HepG2 (cell line): ENCODE data around the gene CLCN1. TPM values are rescaled to one million over a fixed set of nuclear protein-coding genes. Genes with fewer than 3 reads are reported as not detected.

Experiments
- CREBL2 ChIP-seq: sonication (generic); formaldehyde crosslinking; IDR thresholded peaks from 2 replicates; pipeline ENCODE4 v1.8.1; 2023; ENCODE audit warnings: missing genetic modification reagents, mild to moderate bottlenecking, borderline replicate concordance
- DDIT3 ChIP-seq: sonication (generic); formaldehyde crosslinking; IDR thresholded peaks from 2 replicates; pipeline ENCODE4 v1.4.0; 2020; ENCODE audit warnings: mild to moderate bottlenecking, missing genetic modification reagents
- DPF2 ChIP-seq: sonication (generic); formaldehyde crosslinking; IDR thresholded peaks from 2 replicates; pipeline ENCODE4 v1.4.0; 2020; ENCODE audit warnings: mild to moderate bottlenecking, low read depth, missing genetic modification reagents, borderline replicate concordance
- FOXM1 ChIP-seq: sonication (generic); formaldehyde crosslinking; IDR thresholded peaks from 2 replicates; pipeline ENCODE4 v1.5.0; 2020; ENCODE audit warnings: missing genetic modification reagents
- GRHL1 ChIP-seq: sonication (generic); formaldehyde crosslinking; conservative IDR thresholded peaks from 2 replicates; pipeline ENCODE4 v1.8.0; 2022; ENCODE audit warnings: missing genetic modification reagents
- GTF3A ChIP-seq: sonication (generic); formaldehyde crosslinking; conservative IDR thresholded peaks from 2 replicates; pipeline ENCODE4 v1.4.0; 2020; ENCODE audit warnings: mild to moderate bottlenecking, missing genetic modification reagents
- HNF4A ChIP-seq: sonication (generic); formaldehyde crosslinking; IDR thresholded peaks from 2 replicates; pipeline ENCODE4 v1.4.0; 2020; ENCODE audit warnings: missing genetic modification reagents
- MXD4 ChIP-seq: IDR thresholded peaks from 2 replicates; pipeline ENCODE4 v1.6.1; 2016; ENCODE audit warnings: mild to moderate bottlenecking, missing biosample characterization, missing genetic modification reagents
- NFIC ChIP-seq: IDR thresholded peaks from 2 replicates; pipeline ENCODE4 v1.6.1; 2012; ENCODE audit warnings: mild to moderate bottlenecking, low read length, inconsistent platforms
- PRMT3 ChIP-seq: sonication (generic); formaldehyde crosslinking; IDR thresholded peaks from 2 replicates; pipeline ENCODE4 v1.8.1; 2022; ENCODE audit warnings: low read depth, mild to moderate bottlenecking, moderate library complexity, missing genetic modification reagents, borderline replicate concordance
- RXRA ChIP-seq: sonication (generic); formaldehyde crosslinking; IDR thresholded peaks from 2 replicates; pipeline ENCODE4 v1.5.1; 2020; ENCODE audit warnings: missing genetic modification reagents
- SPEN ChIP-seq: sonication (generic); formaldehyde crosslinking; IDR thresholded peaks from 2 replicates; pipeline ENCODE4 v1.5.1; 2020; ENCODE audit warnings: low read depth, mild to moderate bottlenecking, missing genetic modification reagents
- TERF1 ChIP-seq: sonication (generic); formaldehyde crosslinking; IDR thresholded peaks from 2 replicates; pipeline ENCODE4 v1.8.0; 2022; ENCODE audit warnings: mild to moderate bottlenecking, missing genetic modification reagents, moderate library complexity
- YEATS4 ChIP-seq: sonication (generic); formaldehyde crosslinking; IDR thresholded peaks from 2 replicates; pipeline ENCODE4 v1.4.0; 2020; ENCODE audit warnings: missing genetic modification reagents, borderline replicate concordance
- ZKSCAN1 ChIP-seq: fragments of 150-350 bp; IDR thresholded peaks from 2 replicates; pipeline ENCODE4 v1.6.1; 2014; ENCODE audit warnings: low read length
- ZMYM2 ChIP-seq: sonication (generic); formaldehyde crosslinking; IDR thresholded peaks from 2 replicates; pipeline ENCODE4 v1.8.0; 2022; ENCODE audit warnings: mild to moderate bottlenecking, missing genetic modification reagents
- ZNF30 ChIP-seq: sonication (generic); formaldehyde crosslinking; IDR thresholded peaks from 2 replicates; pipeline ENCODE4 v1.5.0; 2020; ENCODE audit warnings: mild to moderate bottlenecking, missing genetic modification reagents
- ZNF430 ChIP-seq: sonication (generic); formaldehyde crosslinking; IDR thresholded peaks from 2 replicates; pipeline ENCODE4 v1.9.0; 2021; ENCODE audit warnings: mild to moderate bottlenecking, missing genetic modification reagents
- ZNF597 ChIP-seq: sonication (generic); formaldehyde crosslinking; IDR thresholded peaks from 2 replicates; pipeline ENCODE4 v1.5.0; 2020; ENCODE audit warnings: missing genetic modification reagents
- ZNF616 ChIP-seq: sonication (generic); formaldehyde crosslinking; IDR thresholded peaks from 2 replicates; pipeline ENCODE4 v1.5.0; 2020; ENCODE audit warnings: low read depth, mild to moderate bottlenecking, missing genetic modification reagents
- ZNF7 ChIP-seq: IDR thresholded peaks from 2 replicates; pipeline ENCODE4 v1.6.1; 2016; ENCODE audit warnings: missing biosample characterization, missing genetic modification reagents
- ZNF720 ChIP-seq: sonication (generic); formaldehyde crosslinking; IDR thresholded peaks from 2 replicates; pipeline ENCODE4 v1.4.0; 2020; ENCODE audit warnings: missing genetic modification reagents
- ZNF737 ChIP-seq: sonication (generic); formaldehyde crosslinking; IDR thresholded peaks from 2 replicates; pipeline ENCODE4 v1.5.0; 2020; ENCODE audit warnings: missing genetic modification reagents, mild to moderate bottlenecking, borderline replicate concordance
- ZNF749 ChIP-seq: sonication (generic); formaldehyde crosslinking; IDR thresholded peaks from 2 replicates; pipeline ENCODE4 v1.8.0; 2022; ENCODE audit warnings: mild to moderate bottlenecking, missing genetic modification reagents, moderate library complexity, borderline replicate concordance
- ZNF800 ChIP-seq: sonication (generic); formaldehyde crosslinking; IDR thresholded peaks from 2 replicates; pipeline ENCODE4 v1.4.0; 2020; ENCODE audit warnings: missing genetic modification reagents
- ZNF878 ChIP-seq: sonication (generic); formaldehyde crosslinking; IDR thresholded peaks from 2 replicates; pipeline ENCODE4 v1.8.1; 2023; ENCODE audit warnings: mild to moderate bottlenecking, missing genetic modification reagents, moderate library complexity
- ZSCAN12 ChIP-seq: sonication (generic); formaldehyde crosslinking; IDR thresholded peaks from 2 replicates; pipeline ENCODE4 v1.9.0; 2021; ENCODE audit warnings: mild to moderate bottlenecking, missing genetic modification reagents
- polyA plus RNA-seq, 8 experiments: library from polyadenylated mRNA; depleted of rRNA in 3 of 8; stranded (reverse) in 7 of 8; unstranded in 1 of 8; fragments of >200 nt; fragmentation: Illumina TruSeq in 4 of 8; extraction: Trizol in 4 of 8; gene quantifications; 2 replicates each; pipeline versions ENCODE4 v1.2.1 to v1.2.3, GENCODE V29; 2011 to 2016; ENCODE audit warnings: low read depth in 4 of 8, missing spikeins in 1 of 8, mixed read lengths in 1 of 8; ENCODE audit not compliant: insufficient read depth in 1 of 8
- total RNA-seq, 5 experiments: library from RNA; depleted of rRNA; stranded (reverse); fragments of >200 nt; fragmentation: Illumina TruSeq; extraction: Trizol; gene quantifications; 2 replicates each; pipeline ENCODE4 v1.2.3, GENCODE V29; 2016; ENCODE audit warnings: low read depth in 1 of 5

CLCN1 gene
- total and polyA plus RNA-seq, 2 of the 13 experiments (the other 11 are each of a cell fraction or from before 2014, with no cell fraction given) = 0.01 TPM; not detected in 1

GRCh38 chr7:143380260-143380645, 64.3 kb downstream of the CLCN1 start (continued):
- TF ChIP-seq NFIC (no peak), HNF4A (CRISPR knock-in tag) (no peak), PRMT3 (CRISPR knock-in tag) (no peak), DPF2 (CRISPR knock-in tag) (no peak), CREBL2 (CRISPR knock-in tag) (no peak), DDIT3 (CRISPR knock-in tag) (no peak), ZNF30 (CRISPR knock-in tag) (no peak), GRHL1 (CRISPR knock-in tag) (no peak), ZNF878 (CRISPR knock-in tag) (no peak), ZNF430 (CRISPR knock-in tag) (no peak), ZMYM2 (CRISPR knock-in tag) (no peak), ZNF800 (no peak), ZNF7 (CRISPR knock-in tag) (no peak), ZKSCAN1 (no peak), ZNF720 (CRISPR knock-in tag) (no peak), ZNF597 (CRISPR knock-in tag) (no peak), ZNF737 (CRISPR knock-in tag) (no peak), GTF3A (CRISPR knock-in tag) (no peak), SPEN (CRISPR knock-in tag) (0 out of 2 replicates have a peak, but pooled peaks have one; percentile 22), MXD4 (CRISPR knock-in tag) (no peak), ZSCAN12 (CRISPR knock-in tag) (no peak), FOXM1 (CRISPR knock-in tag) (no peak), ZNF749 (no peak), YEATS4 (CRISPR knock-in tag) (no peak), TERF1 (CRISPR knock-in tag) (no peak), RXRA (CRISPR knock-in tag) (0 out of 2 replicates have a peak, but pooled peaks have one; percentile 9), ZNF616 (CRISPR knock-in tag) (no peak)
